Tongue (tissue), 2 donors: Measurements from ENCODE around the gene IL4R. TPM values are rescaled to one million over a fixed set of nuclear protein-coding genes. Genes with fewer than 3 reads are reported as not detected.
"Not testable (repeated sequence)": the region's sequence is repeated elsewhere in the genome, so short reads cannot be mapped to it uniquely, and the experiment has no call there.

Experiments used
- DNase-seq: peaks from one replicate; pipeline ENCODE4 v3.0.0-alpha.2; 2015
- total RNA-seq: library from RNA; depleted of rRNA; stranded (reverse); fragments of >200 nt; gene quantifications from one replicate; pipeline ENCODE4 v1.2.3, GENCODE V29; 2014

IL4R gene
- total RNA-seq, 1 donor from 2014 or later = 16.4 TPM

- DNase-seq = no peak
These were observed 90.5 kb downstream of the IL4R start for GRCh38 chr16:27404163-27404823.

GRCh38 chr16:27405546-27406451, 92.0 kb downstream of the IL4R start:
- DNase-seq = peak; percentile 44

- no peak for DNase-seq
These were observed 92.8 kb downstream of the IL4R start for GRCh38 chr16:27406511-27407128.

DNA sequence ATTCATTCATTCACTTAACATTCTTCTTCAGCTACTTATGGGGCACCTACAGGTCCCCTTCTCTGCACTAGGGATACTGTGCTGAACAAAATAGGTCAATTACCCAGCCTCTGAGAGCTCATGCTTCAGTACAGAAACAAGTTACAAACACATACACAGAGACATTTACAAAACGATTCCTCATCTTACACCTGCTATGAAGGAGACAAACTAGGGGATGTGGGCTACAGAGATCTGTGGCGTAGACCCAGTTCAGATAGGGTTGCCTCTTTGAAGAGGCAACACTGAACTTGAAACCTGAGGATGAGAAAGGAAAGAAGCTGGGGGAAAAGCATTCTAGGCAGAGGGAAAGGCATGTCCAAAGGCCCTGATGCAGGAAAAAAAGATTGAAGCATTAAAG, 93.4 kb downstream of the IL4R start:
- no peak for DNase-seq

- no peak for DNase-seq
These were observed 94.3 kb downstream of the IL4R start for GRCh38 chr16:27408012-27408601.

DNA sequence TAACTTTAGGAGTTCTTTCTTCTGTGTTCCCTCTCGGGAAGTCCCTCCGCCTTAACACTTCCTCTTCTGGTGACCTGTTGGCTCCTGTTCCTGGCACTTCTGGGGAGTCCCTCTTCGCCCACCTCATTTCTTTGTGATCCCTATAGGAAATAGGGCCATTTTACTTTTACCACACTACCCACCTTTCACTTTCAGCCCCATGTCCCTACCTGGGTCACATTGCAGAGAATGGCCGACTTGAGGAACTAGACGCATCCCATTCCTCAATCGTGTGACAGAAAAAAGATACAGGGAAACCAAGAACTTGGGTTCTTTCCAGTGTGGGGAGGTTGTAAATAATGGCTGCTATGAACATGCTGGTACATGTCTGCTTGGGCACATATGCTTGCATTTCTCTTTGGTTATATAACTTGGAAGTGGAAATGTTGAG, 94.8 kb downstream of the IL4R start:
- no peak for DNase-seq

- DNase-seq = not testable (repeated sequence)
These were observed 96.2 kb downstream of the IL4R start for GRCh38 chr16:27409958-27410357.

DNA sequence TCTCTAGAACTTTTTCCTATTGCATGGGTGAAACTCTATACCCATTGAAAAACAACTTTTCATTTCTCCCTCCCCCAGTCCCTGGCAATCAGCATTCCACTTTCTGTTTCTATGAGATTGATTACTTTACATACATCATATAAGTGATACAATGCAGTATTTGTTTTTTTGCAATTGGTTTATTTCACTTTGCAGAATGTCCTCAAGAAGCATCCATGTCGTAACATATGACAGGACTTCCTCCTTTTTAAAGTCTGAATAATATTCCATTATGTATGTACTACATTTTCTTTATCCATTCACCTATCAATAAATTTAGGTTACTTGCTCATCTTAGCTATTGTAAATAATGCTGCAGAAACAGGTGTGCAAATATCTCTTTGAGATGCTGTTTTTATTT, 97.0 kb downstream of the IL4R start:
- DNase-seq = no peak

GRCh38 chr16:27413956-27414355, 100.2 kb downstream of the IL4R start:
- no peak for DNase-seq

Other genes starting within 250 kb of the IL4R start
- not detected for gene C16orf82, start 247.0 kb upstream of the IL4R start, total RNA-seq
- gene KDM8, start 110.4 kb upstream of the IL4R start, total RNA-seq = 5.7 TPM
- gene NSMCE1, start 45.2 kb upstream of the IL4R start, total RNA-seq = 34.0 TPM
- gene IL21R, start 88.2 kb downstream of the IL4R start, total RNA-seq = 0.82 TPM
- gene GTF3C1, start 235.9 kb downstream of the IL4R start, total RNA-seq = 95.1 TPM
- gene KATNIP, start 236.2 kb downstream of the IL4R start, total RNA-seq = 32.6 TPM